Stimulated activated CD8-positive, alpha-beta memory T cell treated with anti-CD3 and anti-CD28 coated beads, Interleukin-12 subunit alpha, Interleukin-12 subunit beta, amount 100 ng/mL, for 1 hour (primary cell): Measurements from ENCODE around the gene MRPS11.
"Not testable (repeated sequence)": the region's sequence is repeated elsewhere in the genome, so short reads cannot be mapped to it uniquely, and the experiment has no call there.

Experiments
- DNase-seq: peaks from one replicate; pipeline ENCODE4 v3.0.0-alpha.2; 2020; ENCODE audit warnings: low read depth

The MRPS11 gene

DNA sequence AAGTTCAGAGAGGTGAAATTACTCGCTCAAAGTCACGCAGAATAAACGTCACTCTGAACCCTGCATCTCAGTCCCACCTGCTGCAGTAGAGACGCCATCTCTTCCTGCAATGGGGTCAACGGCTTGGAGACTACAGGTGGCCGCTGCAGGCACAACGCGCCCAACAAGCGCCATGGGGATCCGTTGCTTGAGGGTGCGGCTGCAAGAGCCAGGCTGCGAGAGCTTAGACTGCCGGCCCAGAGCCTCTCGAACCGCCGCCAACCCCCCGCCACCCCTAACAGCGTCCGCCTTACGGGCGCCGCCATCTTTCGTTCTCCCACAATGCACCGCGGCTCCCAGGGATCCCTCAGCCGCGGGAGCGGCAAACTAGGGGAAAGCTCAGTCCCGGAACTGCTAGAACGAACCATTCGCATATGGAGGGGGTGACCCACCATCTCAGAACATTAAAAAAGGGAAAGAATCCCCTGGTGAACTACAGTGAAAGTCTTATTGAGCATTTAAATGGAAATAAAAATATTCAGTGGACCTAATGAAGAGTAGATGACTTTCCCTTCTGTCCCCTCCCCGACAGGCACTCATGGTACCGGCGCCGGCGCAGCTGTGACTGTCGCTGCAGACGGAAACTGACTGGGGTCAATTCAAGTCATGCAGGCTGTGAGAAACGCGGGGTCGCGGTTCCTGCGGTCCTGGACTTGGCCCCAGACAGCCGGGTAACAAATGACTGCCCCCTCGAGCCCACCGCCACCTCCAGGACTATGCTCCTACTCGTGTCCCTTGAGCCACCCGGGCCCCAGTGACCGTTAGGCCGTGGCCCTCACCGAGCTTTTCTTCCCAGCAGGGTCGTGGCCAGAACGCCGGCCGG is at the start of gene MRPS11, which contains the start of gene MRPL46:
Gene MRPS11 (plus strand): TSS at position 636 of the 862 bp plus-strand sequence. CDS start 10 bp downstream, at position 646.
Gene MRPL46 (minus strand): TSS at position 316 of the 862 bp plus-strand sequence. CDS start 11 bp downstream, at position 305.
- DNase-seq: peak; percentile 83

DNA sequence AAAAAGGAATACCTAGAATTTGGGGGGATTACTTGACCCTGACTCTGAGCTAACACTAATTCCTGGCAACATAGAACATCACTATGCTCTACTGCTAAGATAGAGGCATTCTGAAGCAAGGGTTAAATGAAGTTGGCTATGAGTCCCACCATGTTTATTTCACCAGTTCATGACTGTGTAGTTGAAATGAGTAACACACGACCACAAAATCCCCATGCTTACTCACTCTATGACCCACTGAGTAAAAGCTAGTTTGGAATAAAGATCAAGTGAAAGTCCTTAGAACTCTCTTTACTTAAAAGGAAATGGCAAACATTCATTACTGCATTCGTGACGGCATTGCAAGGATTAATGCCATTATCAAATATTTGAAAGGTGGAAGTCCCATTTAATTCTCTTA is 47.7 kb upstream of the MRPS11 start:
- no peak for DNase-seq

DNA sequence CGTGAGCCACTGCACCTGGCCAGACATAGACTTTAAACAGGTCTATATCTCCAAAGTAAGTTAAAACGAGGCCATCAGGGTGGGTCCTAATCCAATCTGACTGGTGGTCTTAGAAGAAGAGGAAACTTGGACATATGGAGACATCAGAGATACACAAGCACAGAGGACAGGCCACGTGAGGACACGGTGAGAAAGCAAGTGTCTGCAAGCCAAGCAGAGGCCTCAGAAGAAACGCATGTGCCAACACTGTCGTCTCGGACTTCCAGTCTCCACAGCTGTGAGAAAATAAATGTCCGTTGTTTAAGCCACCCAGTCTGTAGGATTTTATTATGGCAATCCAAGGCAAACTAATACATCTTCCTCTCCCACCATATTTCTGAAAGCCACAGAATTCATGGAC is 44.2 kb upstream of the MRPS11 start:
- DNase-seq: no peak

DNA sequence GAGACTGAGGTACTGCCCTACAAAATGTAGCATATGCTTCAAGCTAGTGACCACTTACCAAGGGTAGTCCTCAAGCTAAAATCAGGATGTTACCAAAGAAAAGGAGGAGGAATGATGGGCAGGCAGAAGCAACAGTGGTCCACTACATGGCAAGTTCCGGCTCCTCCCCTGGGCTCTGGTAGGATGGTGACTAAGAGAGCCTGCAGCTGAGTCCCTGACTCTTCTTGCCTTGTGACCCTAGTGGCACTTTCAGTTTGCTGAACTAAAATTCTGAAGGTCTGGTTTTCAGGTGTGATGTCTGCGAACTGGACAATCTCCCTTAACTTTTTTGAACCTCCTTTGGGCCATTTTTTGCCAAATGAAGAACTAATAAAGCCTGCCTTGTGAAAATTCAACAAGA is 41.2 kb upstream of the MRPS11 start:
- DNase-seq: no peak

DNA sequence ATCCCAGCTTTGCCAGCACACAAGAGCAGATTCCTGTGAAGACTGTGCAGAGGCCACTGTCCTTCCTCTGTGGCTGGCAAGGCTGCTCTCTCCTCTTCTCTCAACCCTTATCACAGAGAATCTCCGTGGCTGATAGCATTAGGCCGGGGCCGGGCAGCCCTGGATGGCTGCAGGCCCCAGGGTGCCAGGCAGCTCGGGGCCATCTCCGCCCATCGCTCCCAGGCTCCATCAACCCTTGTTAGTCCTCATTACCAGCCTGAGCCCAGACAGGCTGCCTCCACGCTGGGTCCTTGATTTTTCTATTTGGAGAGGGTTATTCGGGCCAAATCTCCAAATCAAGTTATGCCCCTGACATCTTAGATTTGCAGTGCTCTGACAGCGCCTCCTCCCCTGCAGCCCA is 39.5 kb upstream of the MRPS11 start:
- DNase-seq: no peak

DNA sequence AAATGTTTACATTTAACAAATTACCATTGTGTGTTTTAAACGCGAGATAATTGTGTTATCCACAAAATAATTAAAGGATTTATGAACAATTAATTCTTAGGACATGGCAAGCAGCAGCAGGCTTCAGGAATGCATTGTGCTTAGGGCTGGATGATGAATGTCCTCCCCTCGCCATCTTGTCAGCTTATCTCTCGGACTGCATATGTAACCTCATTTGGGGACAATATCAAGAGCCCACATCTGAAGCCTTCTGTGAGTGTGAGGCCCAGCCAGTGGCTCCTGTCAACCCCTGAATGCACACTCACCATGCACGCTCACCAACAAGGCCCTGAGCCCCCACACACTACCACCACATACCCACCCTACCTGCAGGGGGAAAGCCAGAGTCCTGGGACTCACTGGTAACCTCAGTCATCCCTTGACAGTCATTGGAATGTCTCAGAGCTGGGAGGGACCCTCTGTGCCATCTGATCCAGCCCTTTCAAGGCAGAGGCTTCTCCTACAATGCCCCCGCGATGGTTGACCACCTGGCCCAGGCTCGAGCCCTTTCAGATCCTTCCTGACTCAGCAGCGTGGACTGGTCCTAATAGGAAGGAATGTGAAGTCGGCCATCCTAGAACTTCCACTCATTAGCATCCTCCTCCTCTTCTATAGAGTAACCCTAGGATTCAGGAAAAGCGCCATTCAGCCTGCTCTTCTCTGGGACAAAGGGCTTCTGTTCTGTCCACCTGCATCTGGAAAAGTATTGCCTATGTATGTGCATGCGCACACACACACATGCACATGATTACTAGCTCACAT is 38.5 kb upstream of the MRPS11 start:
- DNase-seq: no peak

DNA sequence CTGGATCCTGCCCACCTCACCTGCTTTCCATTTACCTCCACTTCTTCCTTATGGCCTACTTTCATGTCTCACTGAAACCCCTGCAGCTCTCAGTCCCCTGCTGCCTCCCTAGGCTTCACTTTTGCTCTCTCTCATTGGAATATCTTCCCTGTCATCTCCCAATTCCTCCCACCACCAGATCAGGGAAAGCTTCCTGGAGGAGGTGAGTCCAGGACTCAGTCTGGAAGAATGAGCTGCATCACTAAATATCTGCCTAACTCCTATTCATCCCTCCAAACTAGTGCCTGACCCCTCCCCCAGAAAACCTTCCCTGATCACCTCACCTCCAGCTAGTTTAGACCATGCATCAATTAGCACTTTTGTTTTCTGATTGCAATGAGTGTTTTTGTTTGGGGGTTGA is 37.5 kb upstream of the MRPS11 start:
- DNase-seq: no peak

DNA sequence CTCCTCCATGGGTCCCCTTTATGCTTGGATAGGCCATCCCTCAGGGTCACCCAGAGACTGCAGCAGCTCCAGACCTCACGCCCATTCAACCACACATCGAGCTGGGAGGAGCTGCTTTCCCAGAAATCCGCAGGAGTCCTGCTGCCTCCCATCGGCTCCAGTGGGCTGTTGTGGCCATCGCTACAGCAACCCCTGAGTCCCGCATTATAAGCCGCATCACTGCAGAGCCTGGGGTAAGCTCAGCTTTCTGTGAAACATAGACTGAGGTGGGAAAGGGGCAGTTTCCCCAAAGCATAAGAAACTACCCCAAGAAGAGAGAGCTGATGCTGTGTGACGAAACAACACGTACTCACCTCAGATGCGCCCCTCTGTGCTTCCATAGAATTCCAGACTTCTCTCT is 36.1 kb upstream of the MRPS11 start:
- DNase-seq: no peak

DNA sequence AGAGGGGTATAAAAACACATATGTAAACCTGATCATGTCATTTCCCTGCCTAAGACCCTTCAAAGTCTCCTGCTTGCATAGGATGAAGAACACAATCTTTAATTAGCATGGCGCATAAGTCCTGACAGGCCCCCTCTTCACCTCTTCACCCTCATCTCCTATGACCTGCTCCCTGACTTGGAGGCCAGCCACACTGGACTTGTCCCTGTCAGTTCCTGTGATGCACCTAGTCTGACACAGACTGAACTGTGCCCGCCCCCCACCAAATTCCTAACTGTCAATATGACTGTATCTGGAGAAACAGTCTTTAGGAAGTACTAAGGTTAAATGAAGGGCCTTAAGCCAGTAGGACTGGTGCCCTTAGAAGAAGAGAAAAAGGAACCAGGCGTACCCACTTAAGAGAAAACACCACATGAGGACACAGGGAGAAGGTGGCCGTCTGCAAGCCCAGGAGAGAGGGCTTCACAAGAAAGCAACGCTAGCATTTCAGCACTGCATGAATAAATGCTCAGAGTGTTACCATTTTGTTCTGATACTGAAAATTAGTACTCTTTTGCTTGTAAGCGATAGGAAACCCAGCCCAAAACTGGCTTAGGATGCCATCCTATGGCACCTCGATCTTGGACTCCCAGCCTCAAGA is 34.3 kb upstream of the MRPS11 start:
- no peak for DNase-seq

DNA sequence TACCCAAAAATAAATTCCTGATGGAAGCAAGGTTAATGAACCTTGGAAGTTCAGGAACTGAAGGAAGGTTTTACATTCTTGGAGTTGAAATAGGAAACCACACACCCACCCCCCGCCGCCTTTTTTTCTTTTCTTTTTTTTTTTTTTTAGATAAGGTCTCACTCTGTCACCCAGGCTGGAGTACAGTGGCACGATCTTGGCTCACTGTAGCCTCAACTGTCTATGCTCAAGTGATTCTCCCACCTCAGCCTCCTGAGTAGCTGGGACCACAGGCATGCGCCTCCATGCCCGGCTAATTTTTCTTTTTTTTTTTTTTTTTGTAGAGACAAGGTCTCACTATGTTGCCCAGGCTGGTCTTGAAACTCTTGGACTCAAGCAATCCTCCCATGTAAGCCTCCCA is 33.4 kb upstream of the MRPS11 start:
- DNase-seq: not testable (repeated sequence)

DNA sequence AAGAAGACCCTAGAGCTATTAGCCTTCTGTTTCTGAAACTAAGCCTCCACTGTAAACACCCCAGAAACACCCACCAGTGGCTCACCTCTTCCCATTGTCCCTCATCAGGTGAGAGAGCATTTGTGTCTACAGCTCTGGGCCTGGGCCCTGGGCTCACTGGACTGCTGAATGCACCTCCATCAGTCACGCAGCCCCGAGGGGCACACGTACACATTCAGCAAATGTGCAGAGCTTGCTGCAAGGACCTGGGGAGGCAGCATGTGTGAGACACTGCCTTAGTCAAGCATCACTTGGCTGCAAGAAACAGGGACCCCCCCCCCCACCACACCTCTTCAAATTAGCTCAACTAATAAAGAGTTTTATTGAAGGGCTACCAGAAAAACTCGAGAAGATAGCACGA is 29.3 kb upstream of the MRPS11 start:
- no peak for DNase-seq

DNA sequence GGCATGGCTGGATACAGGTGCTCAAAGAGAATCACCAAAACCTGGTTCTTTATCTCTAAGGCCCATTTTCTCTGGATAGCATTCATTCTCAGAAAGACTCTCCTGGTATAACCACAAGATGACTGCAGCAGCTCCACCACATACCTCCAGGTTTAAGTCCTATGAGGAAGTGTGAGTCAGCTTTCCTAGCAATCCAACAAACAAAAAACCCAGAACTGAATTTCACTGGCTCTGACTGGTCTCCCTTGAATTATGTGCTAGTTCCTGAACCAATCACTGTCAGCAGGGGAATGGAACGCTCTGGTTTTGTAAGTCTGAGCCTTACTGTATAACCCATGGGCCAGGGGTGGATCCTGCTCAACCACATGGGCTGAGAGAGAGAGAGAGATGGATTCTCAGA is 27.5 kb upstream of the MRPS11 start:
- no peak for DNase-seq

DNA sequence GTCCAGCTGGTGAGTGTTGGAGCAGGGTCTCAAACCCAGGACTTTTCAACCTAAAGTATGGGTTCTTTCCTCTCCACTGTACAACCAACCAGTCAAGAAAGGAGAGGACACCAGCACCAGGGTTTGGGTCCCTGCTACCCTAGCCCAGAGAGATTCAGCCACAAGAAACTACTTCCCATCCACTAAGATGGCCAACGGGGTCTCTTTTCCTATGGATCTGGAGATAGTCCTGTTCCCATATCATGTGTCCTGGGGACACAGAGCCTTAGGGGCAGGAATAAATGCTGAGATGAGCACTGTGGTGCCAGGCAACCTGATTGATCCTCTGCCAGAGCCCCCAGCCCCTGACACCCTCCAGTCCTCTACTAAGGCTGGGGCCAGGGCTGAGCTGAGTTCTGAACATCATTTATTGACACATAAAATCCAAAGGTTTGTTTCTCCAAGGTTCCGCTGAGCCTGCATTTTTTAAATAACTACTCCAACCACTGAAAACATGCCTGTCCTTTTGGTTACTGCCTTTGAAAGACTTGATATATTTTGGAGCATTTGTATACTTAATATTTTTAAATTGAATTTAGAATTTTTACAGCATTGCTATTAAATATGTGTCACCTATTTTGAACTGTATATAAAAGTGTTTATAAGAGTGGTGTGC is 26.3 kb upstream of the MRPS11 start:
- DNase-seq: no peak

DNA sequence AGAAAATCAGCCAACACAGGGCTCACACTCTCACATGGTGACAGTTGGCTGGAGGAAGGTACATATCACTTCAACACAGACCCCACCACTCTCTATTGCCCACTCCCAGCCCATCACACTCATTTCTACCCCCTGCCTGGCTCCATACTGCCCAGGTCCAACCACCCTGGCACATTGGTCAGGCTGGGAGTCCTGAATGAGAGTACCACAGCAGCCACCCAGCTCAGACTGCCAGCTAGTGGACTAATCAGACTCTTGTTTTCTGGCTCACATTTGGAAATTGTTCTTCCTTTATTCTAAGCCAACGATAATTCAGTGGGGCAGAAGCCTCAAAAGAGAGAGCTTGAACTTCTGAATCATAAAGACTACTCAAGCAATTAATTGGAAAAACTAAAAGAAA is 20.3 kb upstream of the MRPS11 start:
- no peak for DNase-seq

DNA sequence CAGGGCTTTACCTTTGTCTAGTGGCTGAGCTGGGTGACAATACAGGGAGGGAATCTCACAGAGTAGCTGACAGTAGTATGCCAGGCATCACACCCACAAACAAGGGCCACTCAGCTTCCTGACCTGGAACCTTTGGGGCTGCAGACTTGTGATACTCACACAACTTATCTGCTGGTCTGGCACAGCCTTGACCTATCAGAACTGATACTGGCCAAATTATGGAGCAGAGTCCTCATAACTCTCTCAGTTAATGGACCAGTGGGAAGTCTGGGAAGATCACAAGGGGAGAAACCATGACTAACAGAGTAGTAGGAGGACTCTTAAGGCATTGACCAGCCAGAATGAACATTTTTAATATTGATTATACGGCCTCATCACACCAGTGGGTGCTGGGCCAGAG is 19.8 kb upstream of the MRPS11 start:
- DNase-seq: no peak

DNA sequence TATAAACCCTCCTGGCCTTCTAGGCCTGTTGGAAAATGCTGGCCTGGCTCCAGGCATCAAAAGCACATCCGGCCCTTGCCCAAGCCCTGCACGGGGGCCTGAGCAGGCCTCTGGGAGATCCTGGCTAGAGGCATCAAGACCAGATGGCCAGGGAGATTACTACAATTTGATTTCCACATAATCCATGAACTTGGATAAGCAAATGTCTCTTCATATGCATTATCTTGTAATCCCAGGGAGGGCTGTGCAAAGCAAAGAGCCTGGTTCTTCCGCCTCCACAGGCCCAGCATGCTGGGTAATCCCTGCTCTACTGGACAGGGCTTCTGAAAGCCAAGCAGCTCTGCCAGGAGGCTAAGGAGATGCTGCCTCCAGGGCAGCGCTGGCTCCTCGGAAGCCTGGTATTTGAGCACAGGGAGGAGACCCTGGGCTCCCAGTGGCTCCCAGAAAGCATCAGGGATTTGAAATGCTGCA is 18.5 kb upstream of the MRPS11 start:
- no peak for DNase-seq

DNA sequence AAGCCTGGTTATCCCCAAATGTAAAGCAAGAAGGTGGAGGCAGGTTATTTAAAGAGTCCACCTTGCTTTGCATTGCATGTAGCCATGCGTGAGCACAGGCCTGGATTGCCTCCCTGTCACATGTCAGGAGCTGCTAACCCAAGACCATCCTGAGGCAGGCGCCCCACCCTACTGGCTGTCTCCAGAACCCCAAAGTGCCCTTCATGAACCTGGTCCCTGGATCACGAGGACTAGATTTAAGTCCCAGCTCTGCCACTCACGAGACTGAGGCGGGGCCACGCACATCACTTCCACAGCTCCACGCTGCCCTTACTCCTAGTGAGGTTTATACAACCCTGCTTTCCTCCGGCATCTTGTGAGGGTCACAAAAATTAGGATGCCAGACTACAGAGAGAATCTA is 17.9 kb upstream of the MRPS11 start:
- no peak for DNase-seq

DNA sequence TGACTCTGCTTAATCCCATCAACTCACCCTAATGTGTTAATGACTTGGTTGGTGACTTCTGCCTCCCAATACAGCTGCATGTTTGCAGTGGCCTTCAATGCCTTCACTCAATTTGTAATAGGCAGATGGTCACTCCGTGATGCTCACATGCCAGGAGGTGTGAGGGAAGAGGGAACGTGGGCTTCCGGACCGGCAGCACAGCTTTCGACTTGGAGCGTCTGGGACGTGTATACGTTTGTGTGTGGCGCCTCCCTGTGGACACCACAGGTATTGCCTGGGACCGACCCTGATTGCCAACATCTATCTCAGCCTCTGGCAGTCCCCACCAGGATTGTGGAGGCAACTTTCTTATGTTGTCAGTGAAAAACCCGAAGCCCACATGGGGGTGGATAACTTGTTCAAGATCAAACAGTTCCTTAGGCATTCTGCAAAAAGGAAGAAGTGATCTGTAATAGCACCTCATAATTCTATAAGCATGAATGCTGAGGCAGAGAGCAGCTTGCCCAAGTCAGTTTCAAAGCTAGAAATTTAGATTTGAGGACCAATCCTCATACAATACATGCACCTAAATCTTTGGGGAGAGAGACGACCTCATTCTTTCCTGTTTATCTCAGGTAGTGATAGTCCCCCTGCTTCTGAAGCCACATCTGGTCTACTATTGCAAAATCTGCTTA is 17.2 kb upstream of the MRPS11 start:
- DNase-seq: peak; percentile 19

DNA sequence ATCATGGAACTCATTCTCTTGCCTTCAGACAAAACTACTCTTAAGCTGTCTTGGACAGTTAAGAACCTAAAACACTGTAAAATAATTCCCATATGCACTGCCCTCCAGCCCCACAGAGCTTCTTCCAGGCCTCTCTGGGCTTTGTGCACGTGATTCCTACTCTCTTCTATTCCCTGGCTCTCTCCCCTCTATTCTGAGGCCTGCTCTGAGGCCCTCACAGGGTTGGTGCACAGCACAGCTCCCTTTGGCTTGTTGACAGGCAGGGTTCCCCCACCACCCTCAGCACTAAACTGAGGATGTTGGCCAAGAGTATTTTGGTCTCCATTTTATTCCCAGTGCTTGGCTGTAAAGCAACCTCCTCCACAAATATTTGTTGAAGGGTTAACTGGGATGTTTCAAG is 13.9 kb upstream of the MRPS11 start:
- DNase-seq: no peak

DNA sequence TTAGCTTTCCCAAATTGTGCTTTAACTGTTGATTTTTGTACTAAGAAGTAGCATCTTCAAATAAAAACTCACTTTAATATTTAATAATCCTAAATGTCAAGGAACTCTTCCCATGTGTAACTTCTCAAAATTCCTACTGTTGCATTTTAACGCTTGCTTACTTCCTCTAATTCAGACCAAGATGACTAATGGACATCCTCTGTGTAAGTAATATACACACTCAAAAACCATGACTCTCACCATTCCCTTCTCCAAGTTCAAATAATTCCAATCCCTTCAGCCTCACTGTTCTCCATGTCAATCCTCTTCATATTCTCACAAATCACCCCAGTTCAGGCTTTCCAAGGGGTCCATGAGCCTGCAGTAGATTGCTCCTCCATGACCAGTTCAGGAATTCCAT is 13.3 kb upstream of the MRPS11 start:
- DNase-seq: no peak
